CD8-positive, alpha-beta memory T cell (primary cell): ENCODE data around the gene FUBP3. TPM values are rescaled to one million over a fixed set of nuclear protein-coding genes. Genes with fewer than 3 reads are reported as not detected.
"Not testable (repeated sequence)": the region's sequence is repeated elsewhere in the genome, so short reads cannot be mapped to it uniquely, and the experiment has no call there.

Source experiments
- CTCF ChIA-PET: fragments of 350-600 bp; sonication (Branson Sonifier 250); formaldehyde crosslinking; loops from one replicate; lab custom pipeline; 2021; ENCODE audit warnings: antibody characterized with exemption; lab: Charles Lee
- POLR2A ChIA-PET: fragments of 350-600 bp; sonication (Branson Sonifier 250); formaldehyde crosslinking; loops from one replicate; lab custom pipeline; 2021; ENCODE audit warnings: antibody characterized with exemption; lab: Charles Lee
- DNase-seq, 5 donors: peaks; one replicate each; pipeline versions ENCODE4 v3.0.0 to v3.0.0-alpha.2; 2020 to 2022; ENCODE audit warnings: mixed read lengths in 1 of 5
- H3K27ac ChIP-seq: one replicate; pipeline ENCODE4 v1.7.0; 2013; ENCODE audit warnings: low read depth, mild to moderate bottlenecking, low read length, moderate library complexity
- H3K27me3 ChIP-seq: 2 replicates; pipeline ENCODE4 v1.7.0; 2013; ENCODE audit warnings: low read length, mild to moderate bottlenecking; ENCODE audit not compliant: insufficient read depth, poor library complexity, severe bottlenecking
- H3K36me3 ChIP-seq: 2 replicates; pipeline ENCODE4 v1.7.0; 2013; ENCODE audit warnings: mild to moderate bottlenecking, low read length, moderate library complexity; ENCODE audit not compliant: insufficient read depth
- H3K4me1 ChIP-seq: 2 replicates; pipeline ENCODE4 v1.7.0; 2013; ENCODE audit warnings: mild to moderate bottlenecking, low read length, moderate library complexity; ENCODE audit not compliant: insufficient read depth
- H3K4me3 ChIP-seq: 2 replicates; pipeline ENCODE4 v1.7.0; 2013; ENCODE audit warnings: mild to moderate bottlenecking, low read length
- H3K9me3 ChIP-seq: 2 replicates; pipeline ENCODE4 v1.7.0; 2013; ENCODE audit warnings: mild to moderate bottlenecking, low read length
- H3K27ac Mint-ChIP-seq, 8 donors: one replicate each; pipeline ENCODE4 v1.8.0; 2020 to 2021; ENCODE audit warnings: mixed read lengths in 8 of 8, mild to moderate bottlenecking in 6 of 8, inconsistent platforms in 3 of 8, moderate library complexity in 3 of 8
- H3K27me3 Mint-ChIP-seq, 2 donors: one replicate each; pipeline ENCODE4 v1.8.0; 2020 to 2021; ENCODE audit warnings: mixed read lengths in 2 of 2, mild to moderate bottlenecking in 1 of 2, moderate library complexity in 1 of 2
- H3K36me3 Mint-ChIP-seq, 3 donors: one replicate each; pipeline ENCODE4 v1.8.0; 2020 to 2021; ENCODE audit warnings: mixed read lengths in 3 of 3, inconsistent platforms in 1 of 3, mild to moderate bottlenecking in 1 of 3
- H3K4me1 Mint-ChIP-seq, 3 donors: one replicate each; pipeline ENCODE4 v1.8.0; 2020 to 2021; ENCODE audit warnings: mixed read lengths in 3 of 3, inconsistent platforms in 1 of 3, mild to moderate bottlenecking in 1 of 3
- H3K4me3 Mint-ChIP-seq, 7 donors: one replicate each; pipeline ENCODE4 v1.8.0; 2020 to 2021; ENCODE audit warnings: mixed read lengths in 7 of 7, mild to moderate bottlenecking in 6 of 7, moderate library complexity in 4 of 7, inconsistent platforms in 2 of 7
- H3K9me3 Mint-ChIP-seq, 5 donors: one replicate each; pipeline ENCODE4 v1.8.0; 2020 to 2022; ENCODE audit warnings: mixed read lengths in 5 of 5, mild to moderate bottlenecking in 3 of 5, moderate library complexity in 2 of 5, inconsistent platforms in 1 of 5
- polyA plus RNA-seq: library from polyadenylated mRNA; unstranded; fragments of 300-500 nt; fragmentation: Illumina TruSeq; gene quantifications from one replicate; pipeline ENCODE4 v1.2.3, GENCODE V29; 2021
- total RNA-seq, 2 experiments: library from RNA; stranded (reverse); gene quantifications; one replicate each; pipeline ENCODE4 v1.2.3, GENCODE V29; 2021

Gene FUBP3
- total and polyA plus RNA-seq, 3 experiments from 2014 or later = 35.0 to 50.4 (median 49.9) TPM

GRCh38 chr9:130549093-130549735, 30.2 kb upstream of the FUBP3 start:
- POLR2A ChIA-PET = no interaction called here
- Histone ChIP-seq H3K9me3 (no peaks in the 10 kb centered on the region), H3K36me3 (no peaks in the 10 kb centered on the region), H3K4me1 (no peaks in the 10 kb centered on the region), H3K27me3 (no peaks in the 10 kb centered on the region), H3K27ac (no peak overlapping the region), H3K4me3 (no peak overlapping the region)
- CTCF ChIA-PET = no interaction called here
- DNase-seq = no peak
- peaks cover 0 to 5% (median 0%) of the 10 kb centered on the region in 5 donors for H3K9me3 Mint-ChIP-seq
- H3K27me3 Mint-ChIP-seq = peaks cover 8 to 19% of the 10 kb centered on the region in 2 donors
- H3K27ac Mint-ChIP-seq = no peak overlapping the region
- H3K4me1 Mint-ChIP-seq = no peaks in the 10 kb centered on the region
- no peak overlapping the region for H3K4me3 Mint-ChIP-seq
- H3K36me3 Mint-ChIP-seq = peaks cover 0 to 5% (median 2%) of the 10 kb centered on the region in 3 donors

GRCh38 chr9:130554606-130555005, 24.8 kb upstream of the FUBP3 start:
- POLR2A ChIA-PET = no interaction called here
- no peak for DNase-seq
- CTCF ChIA-PET = no interaction called here
- Mint-ChIP-seq H3K36me3 (peaks cover 0 to 2% (median 0%) of the 10 kb centered on the region in 3 donors), H3K27ac (peak overlapping the region in 1 of 8 donors; percentile 67), H3K4me1 (no peaks in the 10 kb centered on the region), H3K4me3 (no peak overlapping the region), H3K9me3 (peaks cover 0 to 2% (median 0%) of the 10 kb centered on the region in 5 donors), H3K27me3 (peaks cover 10 to 30% of the 10 kb centered on the region in 2 donors)
- Histone ChIP-seq H3K36me3 (no peaks in the 10 kb centered on the region), H3K27ac (no peak overlapping the region), H3K4me1 (no peaks in the 10 kb centered on the region), H3K4me3 (no peak overlapping the region), H3K9me3 (no peaks in the 10 kb centered on the region), H3K27me3 (no peaks in the 10 kb centered on the region)

- Histone ChIP-seq H3K9me3 (no peaks in the 10 kb centered on the region), H3K36me3 (no peaks in the 10 kb centered on the region), H3K27ac (no peak overlapping the region), H3K4me1 (no peaks in the 10 kb centered on the region), H3K27me3 (no peaks in the 10 kb centered on the region), H3K4me3 (no peak overlapping the region)
- H3K4me3 Mint-ChIP-seq = no peak overlapping the region
- no peak overlapping the region for H3K27ac Mint-ChIP-seq
- H3K4me1 Mint-ChIP-seq = no peaks in the 10 kb centered on the region
- ChIA-PET CTCF (no interaction called here), POLR2A (no interaction called here)
- peaks cover 10 to 30% of the 10 kb centered on the region in 2 donors for H3K27me3 Mint-ChIP-seq
- H3K9me3 Mint-ChIP-seq = no peaks in the 10 kb centered on the region
- DNase-seq = no peak
- H3K36me3 Mint-ChIP-seq = no peaks in the 10 kb centered on the region
These were observed 24.3 kb upstream of the FUBP3 start for GRCh38 chr9:130555061-130555460.

- H3K4me1 ChIP-seq = no peaks in the 10 kb centered on the region
- Mint-ChIP-seq H3K27ac (no peak overlapping the region), H3K9me3 (no peaks in the 10 kb centered on the region), H3K4me3 (no peak overlapping the region), H3K4me1 (no peaks in the 10 kb centered on the region), H3K36me3 (no peaks in the 10 kb centered on the region), H3K27me3 (peaks cover 10 to 30% of the 10 kb centered on the region in 2 donors)
- no peaks in the 10 kb centered on the region for H3K9me3 ChIP-seq
- ChIA-PET POLR2A (no interaction called here), CTCF (no interaction called here)
- DNase-seq = no peak
- no peaks in the 10 kb centered on the region for H3K36me3 ChIP-seq
- no peaks in the 10 kb centered on the region for H3K27me3 ChIP-seq
- no peak overlapping the region for H3K27ac ChIP-seq
- no peak overlapping the region for H3K4me3 ChIP-seq
These were observed 23.4 kb upstream of the FUBP3 start for GRCh38 chr9:130555968-130556367.

GRCh38 chr9:130556396-130557076, 22.8 kb upstream of the FUBP3 start:
- no peak overlapping the region for H3K27ac ChIP-seq
- H3K36me3 ChIP-seq = no peaks in the 10 kb centered on the region
- peaks cover 10 to 29% of the 10 kb centered on the region in 2 donors for H3K27me3 Mint-ChIP-seq
- ChIA-PET CTCF (no interaction called here), POLR2A (no interaction called here)
- H3K9me3 ChIP-seq = no peaks in the 10 kb centered on the region
- no peaks in the 10 kb centered on the region for H3K4me1 Mint-ChIP-seq
- no peak overlapping the region for H3K4me3 ChIP-seq
- H3K4me3 Mint-ChIP-seq = no peak overlapping the region
- no peak overlapping the region for H3K27ac Mint-ChIP-seq
- no peaks in the 10 kb centered on the region for H3K4me1 ChIP-seq
- no peaks in the 10 kb centered on the region for H3K36me3 Mint-ChIP-seq
- no peaks in the 10 kb centered on the region for H3K27me3 ChIP-seq
- H3K9me3 Mint-ChIP-seq = no peaks in the 10 kb centered on the region
- DNase-seq = no peak

- DNase-seq = no peak
- no peak overlapping the region for H3K27ac ChIP-seq
- no peaks in the 10 kb centered on the region for H3K36me3 ChIP-seq
- H3K4me3 Mint-ChIP-seq = no peak overlapping the region
- ChIA-PET POLR2A (no interaction called here), CTCF (no interaction called here)
- H3K27me3 Mint-ChIP-seq = peaks cover 10 to 24% of the 10 kb centered on the region in 2 donors
- H3K36me3 Mint-ChIP-seq = no peaks in the 10 kb centered on the region
- no peaks in the 10 kb centered on the region for H3K4me1 Mint-ChIP-seq
- H3K27ac Mint-ChIP-seq = no peak overlapping the region
- H3K9me3 Mint-ChIP-seq = no peaks in the 10 kb centered on the region
- no peaks in the 10 kb centered on the region for H3K9me3 ChIP-seq
- H3K4me1 ChIP-seq = no peaks in the 10 kb centered on the region
- H3K4me3 ChIP-seq = no peak overlapping the region
- no peaks in the 10 kb centered on the region for H3K27me3 ChIP-seq
These were observed 22.3 kb upstream of the FUBP3 start for GRCh38 chr9:130557077-130557468.

- no peak overlapping the region for H3K4me3 ChIP-seq
- DNase-seq = no peak
- H3K4me3 Mint-ChIP-seq = no peak overlapping the region
- H3K27me3 ChIP-seq = no peaks in the 10 kb centered on the region
- H3K4me1 ChIP-seq = no peaks in the 10 kb centered on the region
- no peaks in the 10 kb centered on the region for H3K9me3 ChIP-seq
- peaks cover 0 to 5% (median 0%) of the 10 kb centered on the region in 3 donors for H3K36me3 Mint-ChIP-seq
- POLR2A ChIA-PET = no interaction called here
- H3K9me3 Mint-ChIP-seq = peaks cover 0 to 3% (median 0%) of the 10 kb centered on the region in 5 donors
- H3K27ac Mint-ChIP-seq = no peak overlapping the region
- H3K4me1 Mint-ChIP-seq = no peaks in the 10 kb centered on the region
- CTCF ChIA-PET = no interaction called here
- no peaks in the 10 kb centered on the region for H3K36me3 ChIP-seq
- no peak overlapping the region for H3K27ac ChIP-seq
- H3K27me3 Mint-ChIP-seq = peaks cover 4 to 29% of the 10 kb centered on the region in 2 donors
These were observed 18.3 kb upstream of the FUBP3 start for GRCh38 chr9:130561056-130561455.

GRCh38 chr9:130562525-130562924, 16.9 kb upstream of the FUBP3 start:
- H3K27ac Mint-ChIP-seq, DNase-seq, CTCF ChIA-PET, H3K36me3 ChIP-seq, H3K4me1 ChIP-seq, H3K27ac ChIP-seq, POLR2A ChIA-PET, H3K4me3 Mint-ChIP-seq, H3K9me3 Mint-ChIP-seq, H3K36me3 Mint-ChIP-seq, H3K9me3 ChIP-seq, H3K4me3 ChIP-seq, H3K4me1 Mint-ChIP-seq, H3K27me3 ChIP-seq: not testable (repeated sequence)
- H3K27me3 Mint-ChIP-seq = peaks cover 9 to 32% of the 10 kb centered on the region in 2 donors
